CD4-positive, alpha-beta T cell treated with Interleukin-1 beta for 1 hour (primary cell): ENCODE measurements around the gene FKBP1B.
A peak's percentile ranks its signal among the peaks of the same experiment; 100 is the strongest.
"Not testable (repeated sequence)": the region's sequence is repeated elsewhere in the genome, so short reads cannot be mapped to it uniquely, and the experiment has no call there.

Experiments
- DNase-seq, 2 donors: peaks; one replicate each; pipeline ENCODE4 v3.0.0-alpha.2; 2020 to 2022

FKBP1B gene

DNA sequence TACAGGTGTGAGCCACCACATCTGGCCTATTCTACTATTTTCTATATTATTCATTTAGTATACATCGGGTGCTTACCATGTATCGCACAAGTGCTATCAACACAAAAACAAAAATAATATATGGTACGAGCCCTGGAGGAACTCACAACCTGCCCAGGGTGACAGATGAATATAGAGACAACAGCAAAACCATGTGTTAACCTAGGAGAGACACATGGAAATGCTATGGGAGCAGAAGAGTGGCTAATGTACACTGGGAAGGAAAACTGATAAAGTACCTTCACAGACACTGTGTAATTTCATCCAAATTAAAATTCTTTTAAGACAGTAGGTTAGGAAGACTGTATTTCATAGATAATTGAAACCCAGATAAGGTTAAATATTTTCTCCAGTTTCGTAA is 22.7 kb downstream of the FKBP1B start:
- no peak for DNase-seq

GRCh38 chr2:24073816-24074215 is 24.3 kb downstream of the FKBP1B start:
- no peak for DNase-seq

DNA sequence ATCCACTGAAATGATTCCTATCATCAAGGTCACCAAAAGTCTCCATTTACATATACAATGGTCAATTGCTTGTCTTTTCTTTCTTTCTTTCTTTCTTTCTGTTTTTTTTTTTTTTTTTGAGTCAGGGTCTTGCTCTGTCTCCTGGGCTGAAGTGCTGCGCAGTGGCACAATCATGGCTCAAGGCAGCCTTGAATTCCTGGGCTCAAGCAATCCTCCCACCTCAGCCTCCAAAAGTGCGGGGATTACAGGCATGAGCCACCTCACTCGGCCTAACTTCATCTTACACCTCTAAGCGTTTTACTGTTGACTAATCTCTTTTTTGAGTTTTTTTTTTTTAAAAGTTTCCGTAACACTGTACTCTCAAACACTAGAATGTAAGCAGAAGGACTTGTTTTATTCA is 25.7 kb downstream of the FKBP1B start:
- no peak for DNase-seq

DNA sequence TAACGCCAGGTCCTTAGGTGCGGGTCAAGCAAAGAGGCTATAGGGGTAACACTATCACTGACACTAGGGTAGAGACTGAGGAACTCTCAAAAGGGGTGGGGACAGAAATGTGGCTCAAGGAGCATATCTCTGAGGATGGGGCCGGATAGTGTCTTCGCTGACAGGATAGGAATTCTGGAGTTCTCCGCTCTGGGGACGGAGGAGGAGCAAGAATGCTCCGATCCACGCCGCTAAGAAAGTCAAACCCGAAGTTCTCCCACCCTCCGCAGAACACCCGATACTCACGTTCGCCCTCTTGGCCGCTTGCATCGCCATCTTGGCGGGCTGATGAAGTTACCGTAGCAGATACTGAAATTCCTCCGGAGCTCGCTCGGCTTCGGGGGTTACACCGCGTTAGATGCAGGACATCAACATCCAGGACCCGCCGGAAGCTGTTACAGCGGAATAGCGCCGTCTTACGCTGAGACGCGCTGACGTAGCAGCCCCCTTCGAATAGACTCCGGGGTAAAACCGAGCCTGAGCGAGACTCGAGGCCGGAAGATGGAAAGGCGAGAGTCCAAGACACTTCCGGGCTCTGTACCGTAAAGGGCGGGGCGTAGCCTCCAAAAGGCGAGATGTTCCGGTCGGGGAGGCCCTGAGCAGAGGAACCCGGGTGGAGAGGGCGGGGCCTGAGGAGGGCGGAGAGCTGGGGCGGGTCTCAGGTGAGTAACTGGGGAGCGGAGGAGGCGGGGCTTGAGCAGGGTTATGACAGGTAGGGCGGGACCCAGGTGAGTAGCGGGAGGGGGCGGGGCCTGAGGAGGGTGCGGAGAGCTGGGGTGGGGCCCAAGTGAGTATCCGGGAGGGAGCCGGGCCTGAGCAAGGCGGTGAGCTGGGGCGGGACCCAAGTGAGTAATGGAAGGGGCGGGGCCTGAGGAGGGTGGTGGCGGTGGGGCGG is 26.6 kb downstream of the FKBP1B start, which contains the start of gene SF3B6:
TSS of gene SF3B6 (minus strand) at position 412 of the 934 bp plus-strand sequence. CDS start at position 315, 97 bp downstream.
- peak; percentile 100 for DNase-seq

DNA sequence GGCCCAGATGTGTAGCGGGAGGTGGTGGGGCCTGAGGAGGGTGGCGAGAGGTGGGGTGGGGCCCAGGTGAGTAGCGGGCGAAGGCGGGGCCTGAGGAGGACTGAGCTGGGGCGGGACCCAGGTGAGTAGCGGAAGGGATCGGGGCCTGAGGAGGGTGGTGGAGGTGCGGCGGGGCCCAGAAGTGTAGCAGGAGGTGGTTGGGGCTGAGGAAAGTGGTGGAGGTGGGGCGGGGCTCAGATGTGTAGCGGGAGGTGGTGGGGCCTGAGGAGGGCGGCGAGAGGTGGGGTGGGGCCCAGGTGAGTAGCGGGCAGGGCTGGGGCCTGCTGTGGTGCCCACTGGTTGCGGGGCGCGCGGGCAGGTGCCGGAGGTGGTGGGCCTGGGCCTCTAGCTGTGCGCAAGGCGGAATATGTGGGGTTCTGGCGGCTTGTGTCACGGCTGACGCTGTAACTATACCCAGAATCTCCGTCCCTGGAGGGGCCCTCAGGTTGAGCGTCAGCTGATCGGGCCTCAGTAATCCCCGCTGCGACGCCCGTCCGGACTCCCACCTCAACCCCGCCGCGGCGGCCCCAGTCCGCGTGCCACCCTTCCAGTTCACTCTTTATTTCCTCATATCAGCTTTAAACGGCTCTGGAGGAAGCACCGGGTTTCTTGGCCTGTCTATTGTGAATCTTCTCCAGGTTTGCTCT is 27.5 kb downstream of the FKBP1B start:
- no peak for DNase-seq

GRCh38 chr2:24077535-24077877 is 28.0 kb downstream of the FKBP1B start:
- DNase-seq = no peak

- no peak for DNase-seq
Measured at GRCh38 chr2:24077879-24078278, 28.3 kb downstream of the FKBP1B start.

DNA sequence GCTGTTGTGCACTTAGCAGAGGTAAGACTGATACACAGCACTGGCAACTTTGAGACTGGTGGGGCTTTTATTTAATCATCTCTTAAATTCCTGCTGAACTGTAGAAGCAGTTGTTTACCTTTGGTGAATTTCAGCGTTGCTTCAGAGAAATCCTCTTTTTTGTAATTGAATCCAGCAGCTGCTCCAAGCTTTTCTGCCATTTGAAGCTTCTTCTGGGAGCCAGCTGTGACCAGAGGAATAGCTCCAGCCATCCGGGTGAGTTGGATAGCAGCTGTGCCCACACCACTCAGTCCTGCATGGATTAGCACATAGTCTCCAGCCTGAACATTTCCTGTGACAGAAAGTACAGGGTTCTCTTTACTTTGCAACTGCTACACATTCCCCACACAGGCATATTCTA is 31.2 kb downstream of the FKBP1B start:
- DNase-seq = no peak

DNA sequence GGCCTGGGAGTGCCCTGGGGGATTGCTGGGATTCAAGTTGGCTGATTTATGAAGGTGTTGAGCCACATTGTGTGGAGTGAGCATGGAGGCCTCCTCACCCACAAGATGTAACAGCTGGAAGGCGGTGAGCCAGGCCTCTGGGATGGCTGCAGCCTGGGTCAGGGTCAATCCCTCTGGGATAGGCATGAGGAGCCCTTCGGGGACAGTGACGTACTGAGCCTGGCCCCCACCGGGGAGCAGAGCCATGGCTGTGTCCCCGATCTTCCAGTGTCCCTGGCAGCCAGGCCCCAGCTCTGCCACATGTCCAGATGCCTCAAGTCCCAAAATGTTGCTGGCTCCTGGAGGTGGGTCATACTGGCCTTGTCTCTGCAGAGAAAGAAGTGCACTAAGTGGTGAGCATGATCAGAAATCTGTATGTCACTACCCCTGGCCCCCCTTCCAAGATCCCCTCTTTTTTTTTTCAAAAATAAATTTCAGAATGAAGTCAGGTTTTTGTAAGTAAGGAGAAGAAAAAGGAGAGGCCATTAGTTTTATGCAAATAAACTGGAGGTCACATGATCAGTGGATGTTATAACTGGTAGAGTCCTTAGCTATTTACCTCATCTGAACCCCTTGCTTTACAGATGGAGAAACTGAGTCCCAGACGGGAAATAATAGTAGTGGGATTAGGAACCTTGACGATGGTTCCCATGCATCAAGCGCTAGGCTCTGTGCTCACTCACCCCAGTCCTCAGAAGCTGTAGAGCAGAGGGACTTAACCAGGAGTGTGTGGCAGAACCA is 33.4 kb downstream of the FKBP1B start:
- no peak for DNase-seq

DNA sequence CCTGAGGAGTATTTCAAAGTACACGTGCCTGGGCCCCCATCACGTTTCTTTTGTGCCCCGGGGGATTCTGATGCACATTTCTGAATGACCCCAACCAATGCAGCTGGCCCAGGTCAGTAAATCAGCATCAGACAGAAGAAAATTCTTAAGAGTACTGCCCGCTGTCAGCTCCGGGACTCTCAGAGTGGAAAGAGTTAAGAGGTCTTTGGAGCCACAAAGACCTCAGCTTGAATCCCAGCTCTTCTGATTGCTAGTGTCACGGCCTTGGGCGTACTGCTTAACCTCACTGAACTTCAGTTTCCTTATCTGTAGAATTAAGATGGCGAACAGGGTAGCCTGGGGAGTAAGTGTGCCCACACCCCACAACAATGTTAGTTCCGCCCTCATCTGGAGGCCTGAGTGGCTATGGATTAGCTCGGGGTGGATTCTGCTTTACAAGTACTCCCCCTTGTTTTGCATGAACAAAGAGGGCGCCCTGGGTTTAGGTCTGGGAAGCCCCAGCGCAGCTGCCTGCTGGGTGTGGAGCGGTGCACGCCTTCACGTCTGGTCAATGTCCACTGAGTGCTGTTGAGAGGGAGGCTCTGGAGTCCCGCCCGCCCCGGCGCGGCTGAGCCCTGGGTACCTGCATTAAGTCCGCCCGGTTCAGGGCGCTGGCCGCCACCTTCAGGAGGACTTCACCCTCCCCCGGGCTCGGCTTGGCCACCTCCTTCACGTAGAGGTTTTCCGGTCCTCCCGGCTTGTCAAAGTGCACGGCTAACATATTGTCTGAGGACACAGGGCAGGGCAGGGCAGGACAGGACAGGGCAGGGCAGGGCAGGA is 34.2 kb downstream of the FKBP1B start:
- DNase-seq = peak; percentile 54 to 72

GRCh38 chr2:24084386-24085199 is 35.1 kb downstream of the FKBP1B start, which contains the start of gene TP53I3:
TP53I3 (minus strand) TSS chr2:24084834; CDS start chr2:24084326, 508 bp downstream.
- peak; percentile 79 for DNase-seq

DNA sequence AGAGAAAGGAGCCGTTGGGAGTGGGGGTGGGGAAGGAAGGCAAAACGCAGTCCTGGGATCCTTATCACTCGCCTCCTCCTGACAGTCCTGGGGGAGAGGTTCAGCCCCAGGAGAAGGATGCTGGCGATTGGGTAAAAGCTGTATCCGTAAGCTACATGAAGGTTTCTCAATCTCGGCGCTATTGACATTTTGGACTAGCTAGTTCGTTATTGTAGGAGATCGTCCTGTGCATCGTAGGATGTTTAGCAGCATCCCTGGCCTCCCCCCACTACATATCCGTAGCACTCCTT is 35.6 kb downstream of the FKBP1B start:
- no peak for DNase-seq

- DNase-seq = no peak
Measured at GRCh38 chr2:24086241-24086640, 36.7 kb downstream of the FKBP1B start.

DNA sequence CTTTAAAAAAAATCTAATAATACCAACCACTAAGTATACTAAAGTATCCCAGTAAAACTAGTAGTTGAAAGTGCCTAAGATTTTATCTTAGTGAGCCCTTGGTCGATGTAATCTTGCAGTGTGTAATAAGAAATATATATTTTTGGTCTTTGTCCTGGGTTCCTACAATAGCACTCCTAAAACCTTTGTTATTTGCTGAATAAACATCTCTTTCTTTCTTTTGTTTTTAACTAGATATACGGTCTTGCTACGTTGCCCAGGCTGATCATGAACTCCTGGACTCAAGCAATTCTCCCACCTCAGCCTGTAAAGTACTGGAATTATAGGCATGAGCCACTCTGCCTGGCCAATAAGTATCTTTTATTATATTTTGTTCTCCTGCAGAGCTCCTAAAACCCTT is 37.5 kb downstream of the FKBP1B start:
- DNase-seq = no peak

DNA sequence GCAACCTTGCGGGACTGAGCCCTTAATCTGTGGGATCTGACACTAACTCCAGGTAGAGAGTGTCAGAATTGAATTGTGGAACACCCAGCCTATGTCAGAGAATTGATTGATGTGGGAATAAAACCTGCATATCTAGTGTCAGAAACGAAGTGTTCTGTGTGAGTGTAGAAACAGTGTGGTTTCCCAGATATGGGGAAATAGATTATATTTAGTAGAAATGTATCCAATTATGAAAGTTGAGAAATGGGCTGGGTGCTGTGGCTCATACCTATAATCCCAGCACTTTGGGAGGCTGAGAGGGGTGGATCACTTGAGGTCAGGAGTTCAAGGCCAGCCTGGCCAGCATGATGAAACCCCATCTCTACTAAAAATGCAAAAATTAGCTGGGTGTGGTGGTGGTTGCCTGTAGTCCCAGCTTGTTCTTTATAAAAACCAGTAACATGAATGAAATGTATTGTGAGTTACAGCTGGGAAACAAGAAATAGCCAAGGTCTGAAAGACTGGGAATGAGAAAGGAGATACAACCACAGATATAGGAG is 39.3 kb downstream of the FKBP1B start:
- no peak for DNase-seq

DNA sequence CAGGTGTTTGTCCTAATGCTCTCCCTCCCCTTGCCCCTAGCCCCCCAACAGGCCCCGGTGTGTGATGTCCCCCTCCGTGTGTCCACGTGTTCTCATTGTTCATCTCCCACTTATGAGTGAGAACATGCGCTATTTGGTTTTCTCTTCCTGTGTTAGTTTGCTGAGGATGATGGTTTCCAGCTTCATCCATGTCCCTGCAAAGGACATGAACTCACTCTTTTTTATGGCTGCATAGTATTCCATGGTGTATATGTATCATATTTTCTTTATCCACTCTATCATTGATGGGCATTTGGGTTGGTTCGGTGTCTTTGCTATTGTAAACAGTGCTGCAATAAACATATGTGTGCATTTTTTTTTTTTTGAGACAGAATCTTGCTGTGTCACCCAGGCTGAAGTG is 43.7 kb downstream of the FKBP1B start:
- DNase-seq = not testable (repeated sequence)

DNA sequence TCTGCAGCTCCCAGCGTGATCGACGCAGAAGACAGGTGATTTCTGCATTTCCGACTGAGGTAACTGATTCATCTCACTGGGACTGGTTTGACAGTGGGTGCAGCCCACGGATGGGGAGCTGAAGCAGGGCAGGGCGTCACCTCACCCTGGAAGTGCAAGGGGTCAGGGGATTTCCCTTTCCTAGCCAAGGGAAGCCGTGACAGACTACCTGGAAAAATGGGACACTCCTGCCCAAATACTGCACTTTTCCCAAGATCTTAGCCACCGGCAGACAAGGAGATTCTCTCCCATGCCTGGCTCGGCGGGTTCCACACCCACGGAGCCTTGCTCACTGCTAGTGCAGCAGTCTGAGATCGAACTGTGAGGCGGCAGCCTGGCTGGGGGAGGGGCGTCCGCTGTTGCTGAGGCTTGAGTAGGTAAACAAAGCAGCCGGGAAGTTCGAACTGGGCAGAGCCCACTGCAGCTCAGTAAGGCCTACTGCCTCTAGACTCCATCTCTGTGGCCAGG is 45.7 kb downstream of the FKBP1B start:
- not testable (repeated sequence) for DNase-seq

GRCh38 chr2:24100732-24101131 is 51.2 kb downstream of the FKBP1B start:
- not testable (repeated sequence) for DNase-seq

DNA sequence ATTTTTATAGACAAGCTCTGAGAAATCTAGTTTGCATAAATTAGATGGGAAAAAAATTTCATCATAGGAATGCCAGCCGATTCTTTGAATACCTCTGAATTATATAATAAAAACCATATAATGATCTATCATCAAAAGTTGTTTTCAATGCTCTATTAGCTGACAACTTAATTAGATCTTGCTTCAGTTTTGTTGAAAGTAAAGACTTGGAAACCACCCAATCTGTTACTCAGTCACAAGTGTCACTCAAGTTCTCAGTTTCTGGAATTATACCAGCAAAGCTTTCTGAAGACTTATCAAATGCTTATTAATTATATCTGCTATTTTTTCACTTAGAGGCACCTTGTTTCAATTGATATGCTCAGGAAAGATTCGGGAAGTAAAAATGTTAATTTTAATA is 52.5 kb downstream of the FKBP1B start:
- DNase-seq = no peak

GRCh38 chr2:24102677-24103076 is 53.1 kb downstream of the FKBP1B start:
- no peak for DNase-seq

- DNase-seq = no peak
Measured at GRCh38 chr2:24104110-24104650, 54.6 kb downstream of the FKBP1B start.
